GM19463 (cell line): ENCODE data around the gene KCNB1.
"Not testable (repeated sequence)": the region's sequence is repeated elsewhere in the genome, so short reads cannot be mapped to it uniquely, and the experiment has no call there.

ENCODE experiments used
- ATAC-seq: cut with Tn5 transposase; IDR thresholded peaks from one replicate; pipeline ENCODE4 v1.9.1; 2021; ENCODE audit warnings: mild to moderate bottlenecking, moderate library complexity; ENCODE audit not compliant: unreplicated experiment

KCNB1 gene

GRCh38 chr20:49412254-49412653 lies 70.2 kb downstream of the KCNB1 start:
- no peak for ATAC-seq

- no peak for ATAC-seq
Measured at GRCh38 chr20:49411221-49411925, 71.1 kb downstream of the KCNB1 start.

GRCh38 chr20:49409975-49410621 lies 72.4 kb downstream of the KCNB1 start:
- not testable (repeated sequence) for ATAC-seq

DNA sequence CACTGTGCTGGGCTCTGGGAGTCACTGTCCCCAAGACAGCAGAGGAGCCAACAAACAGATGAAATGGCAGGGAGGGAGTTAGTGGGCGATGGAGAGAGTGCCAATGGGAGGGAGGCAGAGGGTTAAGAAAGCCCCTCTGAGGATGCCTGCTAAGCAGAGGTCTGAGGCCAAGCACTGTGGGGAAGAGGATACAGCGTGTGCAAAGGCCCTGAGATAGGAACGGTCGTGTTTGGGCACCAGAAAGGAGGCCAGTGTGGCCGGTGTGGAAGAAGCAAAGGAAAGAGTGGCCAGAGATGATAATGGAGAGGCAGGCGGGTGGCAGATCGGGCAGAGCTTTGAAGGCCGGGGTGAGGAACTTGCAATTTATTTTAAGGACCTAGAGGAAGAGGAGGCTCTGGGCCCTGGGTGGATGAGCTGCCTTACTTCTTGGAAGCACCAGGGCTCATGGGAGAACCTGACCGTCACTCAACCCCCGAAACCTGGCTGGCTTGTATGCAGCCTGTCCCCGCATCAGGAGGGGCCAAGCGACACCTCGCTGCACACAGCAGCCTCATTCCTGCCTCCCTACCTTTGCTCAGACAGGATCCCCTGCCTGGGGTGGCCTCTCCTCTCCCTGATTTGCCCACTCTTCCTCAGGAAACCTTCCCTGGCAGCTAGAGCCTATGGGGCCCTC lies 73.0 kb downstream of the KCNB1 start:
- ATAC-seq, result no peak

- ATAC-seq, result no peak
Measured at GRCh38 chr20:49408509-49409104, 73.9 kb downstream of the KCNB1 start.

GRCh38 chr20:49406666-49407065 lies 75.8 kb downstream of the KCNB1 start:
- ATAC-seq, result no peak

DNA sequence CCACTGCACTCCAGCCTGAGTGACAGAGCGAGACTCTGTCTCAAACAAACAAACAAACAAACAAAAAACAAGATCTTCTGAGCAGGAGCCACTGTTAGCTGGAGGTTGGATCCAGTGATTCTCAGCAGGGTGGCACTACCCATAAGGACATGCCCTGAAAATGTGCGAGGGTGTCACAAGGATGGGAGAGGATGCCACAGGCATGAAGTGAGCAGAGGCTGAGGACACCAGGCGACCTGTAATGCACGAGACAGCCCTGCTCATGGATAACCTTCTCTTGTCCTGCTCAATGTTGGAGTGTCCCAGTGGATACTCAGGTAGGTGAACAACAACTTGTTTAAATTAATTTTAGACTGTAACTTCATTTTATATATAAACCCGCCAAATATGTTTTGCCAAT lies 76.8 kb downstream of the KCNB1 start:
- no peak for ATAC-seq

GRCh38 chr20:49405062-49405683 lies 77.3 kb downstream of the KCNB1 start:
- ATAC-seq, result no peak

DNA sequence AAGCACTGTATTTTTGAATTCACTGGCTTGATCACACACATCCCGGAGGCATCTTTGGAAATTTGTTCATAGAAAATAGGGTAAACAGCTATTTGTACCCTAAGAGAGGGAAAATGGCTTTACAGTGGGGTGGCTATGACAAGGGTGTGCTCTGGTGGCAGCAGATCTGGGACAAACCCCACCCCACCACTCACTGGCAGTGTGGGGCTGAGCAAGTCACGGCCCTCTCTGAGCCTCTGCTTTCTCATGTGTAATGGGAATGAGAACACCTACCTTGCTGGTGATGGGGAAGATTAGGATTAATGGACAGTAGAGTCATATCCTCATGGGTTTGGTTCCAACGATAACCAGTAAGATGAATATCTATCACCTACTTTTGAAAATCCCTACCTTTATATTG lies 78.0 kb downstream of the KCNB1 start:
- ATAC-seq, result no peak

GRCh38 chr20:49403911-49404310 lies 78.6 kb downstream of the KCNB1 start:
- no peak for ATAC-seq

DNA sequence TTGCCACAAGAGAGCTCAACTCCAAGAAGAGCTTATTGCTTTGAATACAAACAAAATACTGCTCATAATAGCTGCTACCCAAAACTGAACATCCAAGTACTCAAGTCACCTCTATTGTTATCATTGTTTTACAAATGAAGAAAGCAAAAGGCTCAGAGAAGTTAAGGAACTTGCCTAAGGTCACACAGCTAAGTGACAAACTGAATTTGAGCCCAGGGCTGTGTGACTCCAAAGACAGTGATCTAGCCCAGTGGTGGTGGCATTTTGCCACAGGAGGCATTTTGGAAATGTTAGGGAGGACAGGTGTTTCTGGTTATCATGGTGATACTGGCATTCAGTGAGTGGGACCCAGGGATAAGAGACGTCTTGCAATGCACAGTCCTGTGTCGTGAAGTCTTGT lies 79.5 kb downstream of the KCNB1 start:
- no peak for ATAC-seq

- ATAC-seq, result no peak
Measured at GRCh38 chr20:49400904-49401303, 81.6 kb downstream of the KCNB1 start.

GRCh38 chr20:49400410-49400809 lies 82.1 kb downstream of the KCNB1 start:
- no peak for ATAC-seq

DNA sequence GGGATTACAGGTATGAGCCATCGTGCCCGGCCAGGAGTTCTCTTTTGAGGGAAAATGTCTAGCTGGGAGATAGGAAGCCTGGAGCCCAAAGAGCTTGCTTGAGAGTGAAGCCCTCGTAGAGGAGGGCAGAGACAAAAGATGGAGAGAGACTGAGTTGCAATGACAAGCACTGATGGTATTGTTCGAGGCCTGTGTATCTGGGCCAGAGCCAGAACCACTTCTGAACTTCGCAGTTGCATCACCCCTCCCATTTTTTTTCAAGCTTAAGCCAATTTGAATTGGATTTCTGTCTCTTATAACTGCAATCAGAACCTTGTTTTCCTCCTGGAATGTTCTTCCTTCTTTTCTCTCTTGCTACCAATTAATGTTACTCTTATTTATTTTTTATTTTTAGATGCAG lies 83.1 kb downstream of the KCNB1 start:
- no peak for ATAC-seq

GRCh38 chr20:49398401-49399144 lies 83.9 kb downstream of the KCNB1 start:
- ATAC-seq, result no peak

GRCh38 chr20:49397525-49397924 lies 84.9 kb downstream of the KCNB1 start:
- no peak for ATAC-seq

DNA sequence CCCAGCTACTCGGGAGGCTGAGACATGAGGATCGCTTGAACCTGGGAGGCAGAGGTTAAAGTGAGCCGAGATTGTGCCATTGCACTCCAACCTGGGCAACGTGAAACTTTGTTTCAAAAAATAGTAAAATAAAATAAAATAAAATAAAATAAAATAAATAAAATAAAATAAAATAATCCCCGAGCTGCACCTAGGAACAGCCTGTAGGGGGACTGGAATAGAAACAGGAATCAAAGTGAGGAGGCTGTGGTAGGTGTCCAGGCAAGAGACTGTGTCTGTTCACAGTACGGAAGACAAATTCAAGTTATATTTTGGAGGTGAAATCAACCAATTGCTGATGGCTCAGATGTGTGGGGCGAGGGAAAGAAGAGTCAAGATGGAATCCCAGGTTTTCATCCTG lies 86.2 kb downstream of the KCNB1 start:
- ATAC-seq, result no peak

DNA sequence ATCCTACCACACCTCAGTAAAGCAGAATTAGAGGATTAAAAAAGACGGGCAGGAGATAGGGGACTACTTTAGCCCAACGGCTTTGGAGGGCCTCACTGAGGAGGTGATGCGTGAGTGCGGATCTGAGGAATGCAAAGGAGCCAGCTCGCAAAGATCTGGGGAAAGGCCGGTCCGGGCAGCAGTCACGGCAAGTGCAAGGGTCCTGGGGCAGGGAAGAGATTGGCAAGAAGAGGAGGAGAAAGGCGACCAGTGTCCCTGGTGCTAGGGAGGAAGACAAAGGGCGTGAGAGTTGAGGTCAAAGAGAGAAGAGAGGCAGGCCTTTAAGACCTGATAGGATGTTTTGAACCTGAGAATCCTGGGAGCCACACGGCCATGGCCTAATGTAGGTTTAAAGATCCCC lies 86.8 kb downstream of the KCNB1 start:
- no peak for ATAC-seq

GRCh38 chr20:49395183-49395582 lies 87.3 kb downstream of the KCNB1 start:
- ATAC-seq, result no peak

DNA sequence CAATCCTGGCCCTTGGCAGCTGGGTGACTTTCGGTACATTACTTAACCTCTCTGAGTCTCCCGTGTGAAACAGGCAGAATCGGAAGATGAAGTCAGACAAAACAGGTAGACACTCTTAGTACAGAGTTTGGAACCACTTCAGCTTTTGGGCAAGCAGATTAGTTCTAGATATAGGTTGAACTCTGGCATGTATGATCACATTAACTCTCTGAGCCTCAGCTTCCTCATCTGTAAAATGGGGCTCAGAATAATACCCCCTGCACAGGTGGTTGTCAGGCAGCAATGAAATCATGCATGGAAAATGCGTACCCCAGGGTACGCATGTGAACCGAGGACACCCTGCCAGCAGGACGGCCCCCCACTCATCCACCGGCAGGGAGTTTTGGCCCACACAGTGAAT lies 87.7 kb downstream of the KCNB1 start:
- ATAC-seq, result no peak

GRCh38 chr20:49394264-49394663 lies 88.2 kb downstream of the KCNB1 start:
- ATAC-seq, result no peak
